ENCODE data around the gene ZSCAN20.
"Not testable (repeated sequence)": the region's sequence is repeated elsewhere in the genome, so short reads cannot be mapped to it uniquely, and the experiment has no call there.

Gene ZSCAN20

GRCh38 chr1:33503506-33503905 lies 31.1 kb downstream of the ZSCAN20 start:
- no peak for TF ChIP-seq CTCF (IDR thresholded peaks at IDR 0.05; ENCODE audit: low read depth, low read length)
- no peak for DNase-seq (ENCODE audit: extremely low read depth, low read depth)

- DNase-seq (ENCODE audit: extremely low read depth, low read depth): no peak
- TF ChIP-seq CTCF (IDR thresholded peaks at IDR 0.05; ENCODE audit: low read depth, low read length): no peak
Observed at GRCh38 chr1:33507661-33508060, 35.2 kb downstream of the ZSCAN20 start.

GRCh38 chr1:33508151-33508550 lies 35.7 kb downstream of the ZSCAN20 start:
- no peak for DNase-seq (ENCODE audit: extremely low read depth, low read depth)
- no peak for TF ChIP-seq CTCF (IDR thresholded peaks at IDR 0.05; ENCODE audit: low read depth, low read length)

GRCh38 chr1:33509276-33509675 lies 36.8 kb downstream of the ZSCAN20 start:
- DNase-seq (ENCODE audit: extremely low read depth, low read depth): not testable (repeated sequence)

GRCh38 chr1:33512226-33513011 lies 40.0 kb downstream of the ZSCAN20 start:
- TF ChIP-seq CTCF (IDR thresholded peaks at IDR 0.05; ENCODE audit: low read depth, low read length): no peak
- DNase-seq (ENCODE audit: extremely low read depth, low read depth): no peak

GRCh38 chr1:33515112-33515511 lies 42.7 kb downstream of the ZSCAN20 start:
- no peak for DNase-seq (ENCODE audit: extremely low read depth, low read depth)
- TF ChIP-seq CTCF (IDR thresholded peaks at IDR 0.05; ENCODE audit: low read depth, low read length): no peak

- DNase-seq (ENCODE audit: extremely low read depth, low read depth): no peak
Observed at GRCh38 chr1:33515607-33516006, 43.2 kb downstream of the ZSCAN20 start.

More at GRCh38 chr1:33515607-33516006, 43.2 kb downstream of the ZSCAN20 start:
- no peak for TF ChIP-seq CTCF (IDR thresholded peaks at IDR 0.05; ENCODE audit: low read depth, low read length)
